Measurements from ENCODE around the gene TBC1D20.

TBC1D20 gene

GRCh38 chr20:475463-476357 lies 13.4 kb upstream of the TBC1D20 start:
- TF ChIP-seq CTCF (IDR thresholded peaks at IDR 0.05; ENCODE audit: low read depth, low read length): no peak
- no peak for TF ChIP-seq POLR2A (IDR thresholded peaks at IDR 0.05; ENCODE audit: extremely low read depth, insufficient read length)
- no peak for TF ChIP-seq MYC (IDR thresholded peaks at IDR 0.05; ENCODE audit: low read depth, low read length)
- TF ChIP-seq MAX (IDR thresholded peaks at IDR 0.05; ENCODE audit: low read depth, low read length): no peak
- H3K4me3 ChIP-seq (ENCODE audit: low read depth, low read length): no peak overlapping the region
- no peak for DNase-seq (ENCODE audit: low read depth)

- no peak overlapping the region for H3K4me3 ChIP-seq (ENCODE audit: low read depth, low read length)
- TF ChIP-seq MAX (IDR thresholded peaks at IDR 0.05; ENCODE audit: low read depth, low read length) (no peak), MYC (IDR thresholded peaks at IDR 0.05; ENCODE audit: low read depth, low read length) (no peak), POLR2A (IDR thresholded peaks at IDR 0.05; ENCODE audit: extremely low read depth, insufficient read length) (no peak), CTCF (IDR thresholded peaks at IDR 0.05; ENCODE audit: low read depth, low read length) (no peak)
- no peak for DNase-seq (ENCODE audit: low read depth)
Measured at GRCh38 chr20:474581-474980, 12.2 kb upstream of the TBC1D20 start.

- no peak overlapping the region for H3K4me3 ChIP-seq (ENCODE audit: low read depth, low read length)
- DNase-seq (ENCODE audit: low read depth): no peak
- TF ChIP-seq MYC (IDR thresholded peaks at IDR 0.05; ENCODE audit: low read depth, low read length) (no peak), CTCF (IDR thresholded peaks at IDR 0.05; ENCODE audit: low read depth, low read length) (no peak), MAX (IDR thresholded peaks at IDR 0.05; ENCODE audit: low read depth, low read length) (no peak), POLR2A (IDR thresholded peaks at IDR 0.05; ENCODE audit: extremely low read depth, insufficient read length) (no peak)
Measured at GRCh38 chr20:472889-473292, 10.6 kb upstream of the TBC1D20 start.

GRCh38 chr20:472137-472846 lies 10.0 kb upstream of the TBC1D20 start:
- no peak for DNase-seq (ENCODE audit: low read depth)
- no peak overlapping the region for H3K4me3 ChIP-seq (ENCODE audit: low read depth, low read length)
- no peak for TF ChIP-seq CTCF (IDR thresholded peaks at IDR 0.05; ENCODE audit: low read depth, low read length)
- TF ChIP-seq POLR2A (IDR thresholded peaks at IDR 0.05; ENCODE audit: extremely low read depth, insufficient read length): no peak
- no peak for TF ChIP-seq MAX (IDR thresholded peaks at IDR 0.05; ENCODE audit: low read depth, low read length)
- no peak for TF ChIP-seq MYC (IDR thresholded peaks at IDR 0.05; ENCODE audit: low read depth, low read length)

- H3K4me3 ChIP-seq (ENCODE audit: low read depth, low read length): no peak overlapping the region
- no peak for TF ChIP-seq MAX (IDR thresholded peaks at IDR 0.05; ENCODE audit: low read depth, low read length)
- no peak for TF ChIP-seq MYC (IDR thresholded peaks at IDR 0.05; ENCODE audit: low read depth, low read length)
- no peak for DNase-seq (ENCODE audit: low read depth)
Measured at GRCh38 chr20:469746-470490, 7.6 kb upstream of the TBC1D20 start.
